NCI-H2081 treated with DMSO at 0.1 percent for 48 hours (cell line): ENCODE measurements around the gene KRT79.
A peak's percentile ranks its signal among the peaks of the same experiment; 100 is the strongest.
"Not testable (repeated sequence)": the region's sequence is repeated elsewhere in the genome, so short reads cannot be mapped to it uniquely, and the experiment has no call there.

Source experiments
- DNase-seq: peaks from one replicate; lab custom pipeline; 2025; lab: John Stamatoyannopoulos, UW

The KRT79 gene

GRCh38 chr12:52833922-52834726 lies at the start of gene KRT79:
KRT79 (minus strand) TSS chr12:52834311; CDS start chr12:52834260, 51 bp downstream.
- DNase-seq, result no peak

GRCh38 chr12:52880499-52880898 lies 46.4 kb upstream of the KRT79 start:
- not testable (repeated sequence) for DNase-seq

GRCh38 chr12:52879394-52880351 lies 45.6 kb upstream of the KRT79 start:
- DNase-seq, result peak; percentile 34

- DNase-seq, result no peak
Observed at GRCh38 chr12:52878507-52879393, 44.6 kb upstream of the KRT79 start.

- DNase-seq, result no peak
Observed at GRCh38 chr12:52877242-52877641, 43.1 kb upstream of the KRT79 start.

DNA sequence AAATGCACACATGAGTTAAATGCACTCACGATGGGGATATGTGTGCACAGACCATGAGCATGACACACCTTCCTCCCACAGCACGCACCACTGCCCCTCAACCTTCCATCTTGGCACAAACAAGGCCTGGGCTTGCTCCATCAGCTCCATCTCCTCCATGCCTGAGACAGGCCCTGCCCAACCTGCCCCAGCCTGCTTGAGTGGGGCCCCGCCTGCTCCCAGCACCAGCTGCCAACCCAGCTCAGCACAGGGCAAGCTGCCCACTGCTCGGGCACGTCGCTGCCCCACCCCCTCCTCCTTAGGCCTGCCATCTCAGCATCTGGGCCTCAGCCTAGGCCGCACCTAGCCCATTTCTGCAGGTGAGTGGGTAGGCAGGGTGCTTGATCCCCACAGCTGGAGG lies 42.3 kb upstream of the KRT79 start:
- no peak for DNase-seq

- DNase-seq, result no peak
Observed at GRCh38 chr12:52874573-52875435, 40.7 kb upstream of the KRT79 start.

DNA sequence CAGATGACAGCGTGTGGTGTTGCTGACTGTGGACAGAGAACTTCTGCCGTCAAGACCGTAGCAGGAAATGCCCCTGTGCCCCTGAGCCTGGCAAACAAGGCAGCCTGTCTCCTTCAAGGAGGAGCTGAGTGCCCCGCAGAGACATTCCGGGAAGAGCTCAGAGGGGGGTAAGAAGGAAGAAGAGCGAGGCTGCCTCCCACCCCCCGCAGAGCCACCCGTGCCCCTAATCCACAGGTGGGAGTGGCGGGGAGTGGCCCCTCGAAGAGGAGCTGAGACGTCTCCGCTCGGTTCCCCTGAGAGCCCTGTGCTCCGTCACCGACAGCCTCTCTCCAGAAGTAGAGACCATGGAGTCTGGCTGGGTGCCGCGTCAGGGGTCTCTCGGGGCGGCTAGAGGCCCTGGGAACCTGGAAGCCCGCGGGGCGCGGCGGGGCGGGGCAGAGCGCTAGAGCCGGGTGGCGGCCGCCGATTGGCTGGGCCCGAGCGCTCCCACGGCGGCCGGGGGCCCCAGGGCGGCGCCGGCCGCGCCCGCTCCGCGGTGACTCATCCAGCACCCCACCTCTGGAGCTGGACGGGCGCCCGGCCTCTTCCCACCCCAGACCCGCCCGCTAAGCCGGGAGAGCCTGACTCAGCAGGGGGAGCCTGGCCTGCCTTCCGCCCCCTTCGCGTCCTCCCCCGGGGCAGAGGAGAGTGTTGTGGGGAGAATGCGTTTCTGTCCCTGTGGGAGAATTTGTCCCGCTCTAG lies 39.9 kb upstream of the KRT79 start:
- peak; percentile 28 for DNase-seq

DNA sequence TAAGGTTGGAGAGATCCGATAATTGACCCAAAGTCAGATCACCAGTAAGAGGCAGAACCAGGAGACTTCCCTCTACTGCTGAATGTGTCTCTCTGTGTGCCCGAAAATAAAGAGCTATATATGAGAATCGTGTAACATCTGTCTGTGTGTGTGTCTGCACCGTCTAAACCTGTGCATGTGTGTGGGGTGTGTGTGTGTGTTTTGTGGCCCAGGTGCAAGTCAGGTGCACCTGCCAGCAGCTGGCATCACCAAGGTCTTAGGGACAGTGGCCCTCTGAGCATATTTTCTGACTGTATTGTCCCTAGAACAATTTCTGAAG lies 39.4 kb upstream of the KRT79 start:
- no peak for DNase-seq

DNA sequence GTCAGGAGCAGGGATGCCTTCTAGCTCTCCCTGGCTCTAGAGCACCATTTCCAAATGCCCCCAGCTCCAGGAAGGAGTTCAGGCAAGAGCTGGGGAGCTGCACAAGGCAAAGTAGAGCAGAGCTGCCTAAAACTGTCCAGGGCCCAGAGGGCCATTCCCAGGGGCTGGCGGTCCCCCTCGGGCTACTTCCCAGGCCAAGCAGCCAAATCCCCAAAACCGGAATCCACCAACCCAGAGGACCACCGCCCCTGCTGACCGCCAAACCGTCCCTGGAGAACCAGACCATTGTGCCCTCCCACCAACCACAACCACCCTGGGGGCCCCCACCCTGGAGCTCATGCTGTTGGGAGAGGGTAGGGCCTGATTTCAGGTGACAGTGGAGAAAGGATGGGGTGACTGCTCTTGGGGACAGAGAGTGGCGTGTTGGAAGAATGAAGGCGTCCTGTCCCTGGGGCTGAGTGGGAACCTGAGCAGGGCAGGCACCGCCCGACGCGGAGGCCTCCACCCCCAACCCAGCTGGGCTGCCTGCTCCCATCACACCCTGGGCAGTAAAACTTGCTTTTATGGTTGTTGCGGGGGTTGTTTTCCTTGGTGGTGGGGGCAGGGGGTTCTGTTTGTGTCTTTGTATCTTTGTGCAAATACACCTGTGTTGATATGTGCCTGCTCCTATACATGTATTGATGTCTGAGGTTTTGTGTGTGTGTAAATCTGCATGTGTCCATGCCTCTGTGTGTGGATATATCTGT lies 38.7 kb upstream of the KRT79 start:
- DNase-seq, result no peak

DNA sequence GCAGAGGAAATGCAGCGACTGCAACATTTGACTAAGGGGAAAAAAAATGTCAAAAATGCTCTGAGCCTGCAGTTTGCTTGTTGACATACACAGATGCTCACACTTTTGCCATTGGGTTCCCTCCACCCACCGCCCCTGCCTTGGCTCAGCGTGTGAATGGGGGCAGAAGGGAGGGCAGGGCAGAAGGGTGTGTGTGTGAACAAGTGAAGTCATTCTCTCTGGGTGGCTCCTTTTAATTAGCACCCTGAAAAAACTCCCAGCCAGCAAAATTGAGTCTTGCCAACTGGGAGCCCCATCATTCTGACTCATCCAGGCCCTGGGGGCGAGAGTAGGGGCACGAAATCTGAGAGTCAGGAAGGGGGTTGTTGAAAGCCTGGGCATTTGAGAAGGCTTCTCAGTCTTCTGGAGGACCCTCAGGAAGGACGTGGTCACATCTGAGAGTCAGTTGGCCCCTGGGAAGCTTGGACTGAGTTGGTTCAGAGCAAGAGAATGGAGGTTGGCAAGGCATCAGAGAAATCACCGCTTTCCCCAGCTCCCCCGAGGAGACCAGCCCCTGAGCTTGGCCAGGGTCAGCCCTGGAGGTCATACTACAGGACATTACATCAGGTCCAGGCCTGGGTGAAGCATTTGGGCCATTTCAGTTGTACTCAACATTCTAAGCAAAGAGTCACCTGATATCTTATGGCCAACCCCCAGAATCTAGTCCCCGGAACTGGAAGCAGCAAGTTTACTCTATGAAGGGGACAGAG lies 37.4 kb upstream of the KRT79 start:
- DNase-seq, result no peak

- DNase-seq, result no peak
Observed at GRCh38 chr12:52870361-52871290, 36.5 kb upstream of the KRT79 start.

GRCh38 chr12:52867642-52868041 lies 33.5 kb upstream of the KRT79 start:
- no peak for DNase-seq

- no peak for DNase-seq
Observed at GRCh38 chr12:52867152-52867551, 33.0 kb upstream of the KRT79 start.

GRCh38 chr12:52865090-52865944 lies 31.2 kb upstream of the KRT79 start:
- peak; percentile 31 for DNase-seq

GRCh38 chr12:52862023-52862422 lies 27.9 kb upstream of the KRT79 start:
- no peak for DNase-seq

GRCh38 chr12:52861511-52861910 lies 27.4 kb upstream of the KRT79 start:
- no peak for DNase-seq
